ENCODE results near the gene RIC8B.
A peak's percentile ranks its signal among the peaks of the same experiment; 100 is the strongest.
"Not testable (repeated sequence)": the region's sequence is repeated elsewhere in the genome, so short reads cannot be mapped to it uniquely, and the experiment has no call there.

Gene RIC8B

GRCh38 chr12:106774005-106774807, at the start of gene RIC8B:
TSS of gene RIC8B (plus strand) at chr12:106774682. CDS start at chr12:106774746, 64 bp downstream.
- H3K27ac ChIP-seq (ENCODE audit: low read depth, low read length), result peak within 1 kb of the TSS; percentile 74
- no peaks in the 10 kb centered on the region for H3K27me3 ChIP-seq (ENCODE audit: control insufficient read depth in 1 of 2, insufficient read depth in 2 of 2, low read length in 2 of 2)
- peak within 1 kb of the TSS; percentile 87 for H3K9ac ChIP-seq (ENCODE audit: low read length)
- H3K9me3 ChIP-seq (ENCODE audit: low read length), result no peaks in the 10 kb centered on the region
- H3K4me3 ChIP-seq (ENCODE audit: low read depth in 1 of 2, low read length in 2 of 2), result peak within 1 kb of the TSS; percentile 72 to 89
- H3K36me3 ChIP-seq (ENCODE audit: insufficient read depth, low read length), result no peaks in the 10 kb centered on the region
- H3K4me1 ChIP-seq (ENCODE audit: insufficient read depth, low read length), result peaks cover 12% of the 10 kb centered on the region

- no peaks in the 10 kb centered on the region for H3K27me3 ChIP-seq (ENCODE audit: control insufficient read depth in 1 of 2, insufficient read depth in 2 of 2, low read length in 2 of 2)
- no peaks in the 10 kb centered on the region for H3K36me3 ChIP-seq (ENCODE audit: insufficient read depth, low read length)
- no peak overlapping the region for H3K27ac ChIP-seq (ENCODE audit: low read depth, low read length)
- no peaks in the 10 kb centered on the region for H3K9me3 ChIP-seq (ENCODE audit: low read length)
- no peak overlapping the region for H3K4me3 ChIP-seq (ENCODE audit: low read depth in 1 of 2, low read length in 2 of 2)
- no peaks in the 10 kb centered on the region for H3K4me1 ChIP-seq (ENCODE audit: insufficient read depth, low read length)
- H3K9ac ChIP-seq (ENCODE audit: low read length), result no peak overlapping the region
These were observed 49.5 kb upstream of the RIC8B start for GRCh38 chr12:106724934-106725333.

- not testable (repeated sequence) for H3K9ac ChIP-seq (ENCODE audit: low read length); H3K36me3 ChIP-seq (ENCODE audit: insufficient read depth, low read length); H3K9me3 ChIP-seq (ENCODE audit: low read length); H3K27me3 ChIP-seq (ENCODE audit: control insufficient read depth in 1 of 2, insufficient read depth in 2 of 2, low read length in 2 of 2); H3K4me1 ChIP-seq (ENCODE audit: insufficient read depth, low read length); H3K4me3 ChIP-seq (ENCODE audit: low read depth in 1 of 2, low read length in 2 of 2); H3K27ac ChIP-seq (ENCODE audit: low read depth, low read length)
These were observed 47.8 kb upstream of the RIC8B start for GRCh38 chr12:106726603-106727202.

GRCh38 chr12:106729611-106730010, 44.9 kb upstream of the RIC8B start:
- Histone ChIP-seq H3K36me3 (ENCODE audit: insufficient read depth, low read length) (no peaks in the 10 kb centered on the region), H3K27me3 (ENCODE audit: control insufficient read depth in 1 of 2, insufficient read depth in 2 of 2, low read length in 2 of 2) (no peaks in the 10 kb centered on the region), H3K4me3 (ENCODE audit: low read depth in 1 of 2, low read length in 2 of 2) (no peak overlapping the region), H3K27ac (ENCODE audit: low read depth, low read length) (no peak overlapping the region), H3K9ac (ENCODE audit: low read length) (no peak overlapping the region), H3K9me3 (ENCODE audit: low read length) (no peaks in the 10 kb centered on the region), H3K4me1 (ENCODE audit: insufficient read depth, low read length) (no peaks in the 10 kb centered on the region)

GRCh38 chr12:106732890-106733289, 41.6 kb upstream of the RIC8B start:
- H3K4me3 ChIP-seq (ENCODE audit: low read depth in 1 of 2, low read length in 2 of 2), result no peak overlapping the region

GRCh38 chr12:106733660-106734059, 40.8 kb upstream of the RIC8B start:
- Histone ChIP-seq H3K9me3 (ENCODE audit: low read length) (no peaks in the 10 kb centered on the region), H3K4me1 (ENCODE audit: insufficient read depth, low read length) (no peaks in the 10 kb centered on the region), H3K9ac (ENCODE audit: low read length) (no peak overlapping the region), H3K27ac (ENCODE audit: low read depth, low read length) (no peak overlapping the region), H3K4me3 (ENCODE audit: low read depth in 1 of 2, low read length in 2 of 2) (no peak overlapping the region), H3K27me3 (ENCODE audit: control insufficient read depth in 1 of 2, insufficient read depth in 2 of 2, low read length in 2 of 2) (no peaks in the 10 kb centered on the region), H3K36me3 (ENCODE audit: insufficient read depth, low read length) (no peaks in the 10 kb centered on the region)

More at GRCh38 chr12:106732890-106733289, 41.6 kb upstream of the RIC8B start:
- Histone ChIP-seq H3K4me1 (ENCODE audit: insufficient read depth, low read length) (no peaks in the 10 kb centered on the region), H3K9ac (ENCODE audit: low read length) (no peak overlapping the region), H3K9me3 (ENCODE audit: low read length) (no peaks in the 10 kb centered on the region), H3K27me3 (ENCODE audit: control insufficient read depth in 1 of 2, insufficient read depth in 2 of 2, low read length in 2 of 2) (no peaks in the 10 kb centered on the region), H3K36me3 (ENCODE audit: insufficient read depth, low read length) (no peaks in the 10 kb centered on the region), H3K27ac (ENCODE audit: low read depth, low read length) (no peak overlapping the region)

GRCh38 chr12:106736051-106736957, 38.2 kb upstream of the RIC8B start:
- no peaks in the 10 kb centered on the region for H3K4me1 ChIP-seq (ENCODE audit: insufficient read depth, low read length)
- no peak overlapping the region for H3K9ac ChIP-seq (ENCODE audit: low read length)
- no peak overlapping the region for H3K4me3 ChIP-seq (ENCODE audit: low read depth in 1 of 2, low read length in 2 of 2)
- no peak overlapping the region for H3K27ac ChIP-seq (ENCODE audit: low read depth, low read length)
- no peaks in the 10 kb centered on the region for H3K27me3 ChIP-seq (ENCODE audit: control insufficient read depth in 1 of 2, insufficient read depth in 2 of 2, low read length in 2 of 2)
- H3K36me3 ChIP-seq (ENCODE audit: insufficient read depth, low read length), result no peaks in the 10 kb centered on the region
- H3K9me3 ChIP-seq (ENCODE audit: low read length), result no peaks in the 10 kb centered on the region

- Histone ChIP-seq H3K9me3 (ENCODE audit: low read length) (no peaks in the 10 kb centered on the region), H3K27ac (ENCODE audit: low read depth, low read length) (no peak overlapping the region), H3K36me3 (ENCODE audit: insufficient read depth, low read length) (no peaks in the 10 kb centered on the region), H3K4me3 (ENCODE audit: low read depth in 1 of 2, low read length in 2 of 2) (no peak overlapping the region), H3K4me1 (ENCODE audit: insufficient read depth, low read length) (no peaks in the 10 kb centered on the region), H3K27me3 (ENCODE audit: control insufficient read depth in 1 of 2, insufficient read depth in 2 of 2, low read length in 2 of 2) (no peaks in the 10 kb centered on the region), H3K9ac (ENCODE audit: low read length) (no peak overlapping the region)
These were observed 35.2 kb upstream of the RIC8B start for GRCh38 chr12:106739318-106739717.

GRCh38 chr12:106739815-106740530, 34.5 kb upstream of the RIC8B start:
- H3K27me3 ChIP-seq (ENCODE audit: control insufficient read depth in 1 of 2, insufficient read depth in 2 of 2, low read length in 2 of 2), result no peaks in the 10 kb centered on the region
- H3K4me1 ChIP-seq (ENCODE audit: insufficient read depth, low read length), result no peaks in the 10 kb centered on the region
- no peak overlapping the region for H3K27ac ChIP-seq (ENCODE audit: low read depth, low read length)
- no peaks in the 10 kb centered on the region for H3K36me3 ChIP-seq (ENCODE audit: insufficient read depth, low read length)
- H3K4me3 ChIP-seq (ENCODE audit: low read depth in 1 of 2, low read length in 2 of 2), result no peak overlapping the region
- H3K9ac ChIP-seq (ENCODE audit: low read length), result no peak overlapping the region
- no peaks in the 10 kb centered on the region for H3K9me3 ChIP-seq (ENCODE audit: low read length)

GRCh38 chr12:106740818-106741217, 33.7 kb upstream of the RIC8B start:
- no peaks in the 10 kb centered on the region for H3K9me3 ChIP-seq (ENCODE audit: low read length)
- no peaks in the 10 kb centered on the region for H3K27me3 ChIP-seq (ENCODE audit: control insufficient read depth in 1 of 2, insufficient read depth in 2 of 2, low read length in 2 of 2)
- H3K9ac ChIP-seq (ENCODE audit: low read length), result no peak overlapping the region
- H3K27ac ChIP-seq (ENCODE audit: low read depth, low read length), result no peak overlapping the region
- no peaks in the 10 kb centered on the region for H3K36me3 ChIP-seq (ENCODE audit: insufficient read depth, low read length)
- no peaks in the 10 kb centered on the region for H3K4me1 ChIP-seq (ENCODE audit: insufficient read depth, low read length)
- no peak overlapping the region for H3K4me3 ChIP-seq (ENCODE audit: low read depth in 1 of 2, low read length in 2 of 2)

- no peak overlapping the region for H3K27ac ChIP-seq (ENCODE audit: low read depth, low read length)
- H3K4me3 ChIP-seq (ENCODE audit: low read depth in 1 of 2, low read length in 2 of 2), result no peak overlapping the region
- H3K9ac ChIP-seq (ENCODE audit: low read length), result no peak overlapping the region
- H3K27me3 ChIP-seq (ENCODE audit: control insufficient read depth in 1 of 2, insufficient read depth in 2 of 2, low read length in 2 of 2), result no peaks in the 10 kb centered on the region
- no peaks in the 10 kb centered on the region for H3K9me3 ChIP-seq (ENCODE audit: low read length)
- no peaks in the 10 kb centered on the region for H3K4me1 ChIP-seq (ENCODE audit: insufficient read depth, low read length)
- no peaks in the 10 kb centered on the region for H3K36me3 ChIP-seq (ENCODE audit: insufficient read depth, low read length)
These were observed 33.2 kb upstream of the RIC8B start for GRCh38 chr12:106741247-106741646.
